ENCODE measurements around the gene NDE1. TPM values are rescaled to one million over a fixed set of nuclear protein-coding genes. Genes with fewer than 3 reads are reported as not detected.

Gene NDE1
- total RNA-seq, 2 donors from 2014 or later = 122 to 123 TPM

DNA sequence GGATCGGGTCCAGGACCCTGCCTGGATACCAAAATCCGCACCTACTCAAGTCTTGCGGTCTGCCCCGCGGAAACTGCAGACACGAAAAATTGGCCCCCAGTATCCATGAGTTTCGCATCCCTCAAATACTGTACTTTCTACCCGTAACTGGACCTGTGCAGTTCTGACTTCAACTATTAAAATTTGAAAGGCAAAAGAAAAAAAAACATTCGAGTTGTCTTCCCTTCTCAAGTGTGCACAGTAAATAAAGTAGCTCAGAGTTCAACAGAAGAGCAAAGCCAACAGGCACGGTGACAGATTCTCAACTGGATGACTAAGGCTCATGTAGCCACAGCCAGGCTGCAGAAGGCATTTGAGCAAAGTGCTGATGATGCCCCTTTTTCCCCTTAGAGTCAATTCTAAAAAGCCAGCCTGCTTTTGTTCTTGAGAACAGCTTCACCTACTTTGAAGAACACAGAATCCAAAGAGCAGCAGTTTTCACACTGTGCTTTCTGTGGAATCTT, 39.6 kb upstream of the NDE1 start:
- no peaks in the 10 kb centered on the region for H3K27me3 Mint-ChIP-seq
- H3K4me3 Mint-ChIP-seq = no peak overlapping the region
- H3K36me3 Mint-ChIP-seq (ENCODE audit: low read depth) = peaks cover 10% of the 10 kb centered on the region
- H3K4me1 Mint-ChIP-seq = peaks cover 18% of the 10 kb centered on the region
- DNase-seq (no peak), ATAC-seq (no peak)
- H3K9me3 ChIP-seq (ENCODE audit: control insufficient read depth, low read length, poor library complexity, severe bottlenecking) = no peaks in the 10 kb centered on the region
- H3K27ac Mint-ChIP-seq = no peak overlapping the region

DNA sequence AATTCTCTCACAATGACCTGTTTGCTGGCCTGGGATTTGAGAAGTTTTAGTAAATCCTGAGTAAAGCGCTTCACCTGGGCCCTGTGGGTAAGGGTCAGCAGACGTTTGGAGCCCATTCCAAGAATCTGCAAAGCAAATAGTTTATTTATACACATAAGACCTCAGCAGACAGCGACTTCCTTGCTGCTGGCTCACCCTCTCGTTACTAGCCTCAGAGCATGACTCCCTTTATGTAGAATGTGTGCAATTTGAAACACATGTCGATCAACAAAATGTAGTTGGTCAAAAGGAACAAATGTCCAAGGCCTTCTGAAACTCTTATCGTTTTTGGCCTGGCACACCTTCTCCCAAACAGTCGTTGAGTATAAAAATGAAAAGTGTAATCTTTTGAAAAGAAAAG, 38.4 kb upstream of the NDE1 start:
- Mint-ChIP-seq H3K27me3 (no peaks in the 10 kb centered on the region), H3K27ac (no peak overlapping the region), H3K4me1 (peaks cover 9% of the 10 kb centered on the region), H3K4me3 (peak overlapping the region; percentile 41), H3K36me3 (ENCODE audit: low read depth) (peaks cover 4% of the 10 kb centered on the region)
- no peaks in the 10 kb centered on the region for H3K9me3 ChIP-seq (ENCODE audit: control insufficient read depth, low read length, poor library complexity, severe bottlenecking)
- DNase-seq (no peak), ATAC-seq (no peak)

DNA sequence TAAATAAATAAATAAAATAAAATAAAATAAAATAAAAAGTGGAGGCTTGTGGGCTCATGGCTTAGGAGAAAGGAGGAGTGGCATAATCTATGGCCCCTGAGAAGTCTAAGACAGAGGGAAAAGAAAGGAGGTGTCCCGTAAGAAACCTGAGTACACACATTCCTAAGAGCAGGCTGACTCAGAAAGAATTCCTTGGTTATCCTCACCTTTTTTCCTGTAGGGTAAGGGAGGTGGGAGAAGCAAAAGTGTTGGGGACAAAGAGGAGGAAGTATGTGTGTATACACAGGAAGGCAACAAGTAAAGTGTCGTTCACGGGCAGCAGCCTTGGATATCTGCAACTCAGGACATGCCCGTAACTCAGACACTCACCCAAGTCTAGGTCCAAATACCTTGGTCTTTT, 36.4 kb upstream of the NDE1 start:
- Mint-ChIP-seq H3K27ac (no peak overlapping the region), H3K27me3 (no peaks in the 10 kb centered on the region), H3K4me1 (peaks cover 9% of the 10 kb centered on the region), H3K4me3 (no peak overlapping the region), H3K36me3 (ENCODE audit: low read depth) (peaks cover 15% of the 10 kb centered on the region)
- DNase-seq (no peak), ATAC-seq (no peak)
- no peaks in the 10 kb centered on the region for H3K9me3 ChIP-seq (ENCODE audit: control insufficient read depth, low read length, poor library complexity, severe bottlenecking)

DNA sequence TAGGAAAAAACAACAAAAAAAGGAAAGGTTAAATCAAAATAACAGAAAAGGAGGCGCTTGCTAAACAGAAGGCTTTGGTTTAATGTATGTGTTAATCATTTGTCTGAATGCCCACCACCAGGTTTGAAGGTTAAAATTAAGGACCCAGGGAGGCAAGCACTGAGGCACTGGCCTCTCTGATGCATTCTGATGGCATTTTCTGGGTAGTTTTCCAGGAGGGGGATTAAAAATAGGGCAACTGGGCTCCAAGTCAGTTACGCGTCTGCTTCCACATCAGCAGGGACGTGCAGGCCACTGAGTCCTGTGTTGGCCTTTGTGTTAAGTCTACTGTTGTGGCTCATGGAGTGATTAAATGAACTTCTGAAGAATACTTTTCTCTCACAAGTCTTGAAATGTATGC, 34.0 kb upstream of the NDE1 start:
- Mint-ChIP-seq H3K27me3 (no peaks in the 10 kb centered on the region), H3K4me3 (no peak overlapping the region), H3K36me3 (ENCODE audit: low read depth) (peaks cover 21% of the 10 kb centered on the region), H3K4me1 (peaks cover 8% of the 10 kb centered on the region), H3K27ac (no peak overlapping the region)
- no peak for DNase-seq
- no peak for ATAC-seq
- no peaks in the 10 kb centered on the region for H3K9me3 ChIP-seq (ENCODE audit: control insufficient read depth, low read length, poor library complexity, severe bottlenecking)

DNA sequence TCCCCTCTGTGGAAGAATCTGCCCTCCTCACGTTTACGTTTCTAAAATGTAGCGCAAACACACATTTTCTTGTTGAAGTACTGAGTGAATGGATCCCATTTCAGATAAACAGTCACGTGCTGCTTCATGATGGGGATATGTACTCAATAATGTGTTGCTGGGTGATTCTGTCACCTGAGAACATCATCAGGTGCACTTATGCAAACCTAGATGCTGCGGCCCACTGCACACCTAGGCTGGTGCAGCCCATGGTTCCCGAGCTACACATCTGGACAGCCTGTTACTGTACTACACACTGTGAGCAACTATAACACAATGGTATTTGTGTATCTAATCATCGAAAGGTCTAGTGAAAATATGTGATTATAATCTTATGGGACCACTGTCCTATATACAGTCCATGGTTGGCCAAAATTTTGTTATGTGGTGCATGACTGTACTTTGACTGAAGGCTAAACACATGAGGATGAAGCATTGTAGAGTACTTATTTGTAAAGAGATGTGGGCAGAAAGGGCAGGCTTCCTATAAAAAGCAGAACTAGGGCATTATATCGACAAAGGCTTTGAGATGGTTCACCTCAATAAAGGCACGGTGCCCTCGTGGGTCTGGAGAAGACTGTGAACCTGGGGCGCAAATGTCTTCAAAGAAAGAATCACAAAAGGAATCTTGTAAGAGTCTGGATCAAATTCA, 33.4 kb upstream of the NDE1 start:
- no peak for ATAC-seq
- H3K36me3 Mint-ChIP-seq (ENCODE audit: low read depth) = peaks cover 21% of the 10 kb centered on the region
- H3K27ac Mint-ChIP-seq = no peak overlapping the region

DNA sequence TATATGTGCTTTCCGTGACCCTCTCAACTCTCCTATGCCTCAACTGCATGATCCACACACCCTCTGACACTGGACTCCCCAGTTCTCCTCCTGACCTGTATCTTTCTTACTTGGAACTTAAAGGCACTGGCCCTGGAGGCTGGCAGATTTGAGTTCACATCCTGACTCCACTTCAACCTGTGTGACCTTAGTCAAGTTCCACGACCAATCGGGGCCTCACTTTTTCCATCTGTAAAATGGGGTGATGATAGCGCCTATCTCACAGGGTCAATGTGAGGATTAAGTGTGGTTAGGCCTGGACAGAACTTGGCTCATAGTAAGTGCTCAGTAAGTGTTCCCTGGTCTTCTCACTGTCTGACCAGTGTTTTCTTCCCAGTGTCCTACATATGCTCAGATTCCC, 32.1 kb upstream of the NDE1 start:
- Mint-ChIP-seq H3K27me3 (no peaks in the 10 kb centered on the region), H3K36me3 (ENCODE audit: low read depth) (peaks cover 25% of the 10 kb centered on the region), H3K27ac (peak overlapping the region; percentile 37), H3K4me3 (no peak overlapping the region), H3K4me1 (peaks cover 8% of the 10 kb centered on the region)
- H3K9me3 ChIP-seq (ENCODE audit: control insufficient read depth, low read length, poor library complexity, severe bottlenecking) = no peaks in the 10 kb centered on the region
- DNase-seq (no peak), ATAC-seq (no peak)

More for the DNA sequence above, 33.4 kb upstream of the NDE1 start:
- no peaks in the 10 kb centered on the region for H3K27me3 Mint-ChIP-seq
- H3K9me3 ChIP-seq (ENCODE audit: control insufficient read depth, low read length, poor library complexity, severe bottlenecking) = no peaks in the 10 kb centered on the region
- peaks cover 8% of the 10 kb centered on the region for H3K4me1 Mint-ChIP-seq
- no peak for DNase-seq
- H3K4me3 Mint-ChIP-seq = no peak overlapping the region

DNA sequence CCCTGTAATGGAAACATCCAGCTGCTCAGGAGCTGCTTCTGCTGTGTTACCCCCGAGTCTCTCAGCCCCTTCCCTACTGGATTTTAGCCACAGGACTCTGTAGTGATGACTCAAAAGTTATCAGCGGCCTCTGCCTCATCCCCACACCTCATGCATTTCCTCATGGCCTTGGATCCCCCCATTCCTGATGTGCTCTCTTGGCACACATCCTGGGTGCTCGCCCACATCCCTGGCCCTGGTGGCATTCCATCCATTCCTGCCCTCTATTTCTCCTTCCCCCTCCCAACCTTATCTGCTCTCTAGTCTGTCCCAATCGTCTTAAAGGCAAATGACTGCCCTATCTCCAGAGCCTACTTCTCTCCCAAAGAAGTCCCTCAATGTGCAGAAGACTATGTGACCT, 31.7 kb upstream of the NDE1 start:
- peak overlapping the region; percentile 73 for H3K27ac Mint-ChIP-seq
- no peaks in the 10 kb centered on the region for H3K9me3 ChIP-seq (ENCODE audit: control insufficient read depth, low read length, poor library complexity, severe bottlenecking)
- H3K36me3 Mint-ChIP-seq (ENCODE audit: low read depth) = peaks cover 25% of the 10 kb centered on the region
- H3K4me3 Mint-ChIP-seq = peak overlapping the region; percentile 47
- no peak for DNase-seq
- ATAC-seq = no peak
- no peaks in the 10 kb centered on the region for H3K27me3 Mint-ChIP-seq
- H3K4me1 Mint-ChIP-seq = peaks cover 8% of the 10 kb centered on the region

DNA sequence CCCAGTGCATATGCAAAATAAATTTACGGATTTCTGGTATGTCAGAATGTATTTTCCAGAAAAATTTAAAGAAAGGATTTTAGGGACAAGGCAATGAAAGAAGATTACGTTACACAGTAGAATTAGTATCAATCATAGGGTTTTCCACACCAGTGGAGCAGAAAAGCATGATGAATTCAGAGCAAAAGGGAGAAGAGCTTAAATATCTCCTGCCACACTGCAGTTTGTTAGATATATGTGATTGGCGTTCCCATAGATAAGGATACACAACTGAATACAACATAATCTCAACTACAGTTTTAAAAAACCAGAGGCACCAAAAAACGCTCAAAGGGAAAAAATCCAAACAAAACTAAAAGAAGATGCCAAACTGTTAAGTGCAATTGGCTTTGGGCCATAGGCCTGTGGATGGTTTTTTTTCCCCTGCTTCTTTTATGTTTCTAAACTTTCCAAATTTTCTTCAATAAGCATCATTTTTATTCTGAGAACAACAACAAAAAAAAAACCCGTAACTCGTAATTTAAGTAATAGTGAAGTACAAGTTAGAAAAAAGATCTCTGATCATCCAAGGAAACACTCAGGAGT, 29.3 kb upstream of the NDE1 start:
- H3K4me3 Mint-ChIP-seq = no peak overlapping the region
- peaks cover 28% of the 10 kb centered on the region for H3K36me3 Mint-ChIP-seq (ENCODE audit: low read depth)
- DNase-seq = no peak
- H3K9me3 ChIP-seq (ENCODE audit: control insufficient read depth, low read length, poor library complexity, severe bottlenecking) = no peaks in the 10 kb centered on the region
- peak overlapping the region; percentile 73 for H3K27ac Mint-ChIP-seq
- H3K27me3 Mint-ChIP-seq = no peaks in the 10 kb centered on the region
- no peak for ATAC-seq
- H3K4me1 Mint-ChIP-seq = peaks cover 8% of the 10 kb centered on the region

DNA sequence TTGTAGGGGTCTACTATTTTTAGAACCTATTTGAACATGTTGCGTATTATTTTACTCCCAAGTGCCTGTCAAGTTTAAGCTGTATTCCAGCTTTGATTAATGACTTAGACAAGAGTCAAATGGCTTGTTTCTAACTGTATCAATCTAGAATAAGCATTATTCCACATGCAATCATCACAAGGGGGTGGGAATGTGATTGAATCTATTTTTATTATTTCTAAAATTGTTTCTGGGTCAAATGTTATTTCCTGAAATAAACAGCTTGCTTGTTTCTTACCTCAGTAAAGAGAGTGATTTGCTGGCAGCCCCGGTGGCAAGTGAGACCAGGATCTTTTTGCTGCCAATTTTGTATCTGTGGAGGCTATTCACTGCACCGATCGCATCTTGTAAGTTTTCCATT, 28.6 kb upstream of the NDE1 start:
- no peak for DNase-seq
- no peak overlapping the region for H3K27ac Mint-ChIP-seq

DNA sequence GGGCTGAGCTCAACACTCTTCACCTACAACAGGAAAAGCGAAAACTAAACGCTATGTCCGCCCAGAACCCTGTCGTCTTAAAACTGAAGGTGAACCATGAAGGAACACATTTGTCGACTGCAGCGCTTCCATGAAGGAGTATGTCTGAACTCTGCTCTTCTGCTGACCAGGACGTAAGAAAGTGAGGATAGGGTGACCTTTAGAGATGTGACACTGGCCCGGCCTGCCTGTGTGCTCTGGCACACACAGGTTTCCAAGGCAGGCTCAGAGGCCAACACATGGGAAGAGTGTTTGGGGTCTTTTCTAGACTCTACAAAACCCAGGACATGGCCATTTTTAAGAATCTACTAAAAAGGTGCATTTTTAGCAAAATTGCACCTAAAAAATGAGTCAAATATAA, 28.2 kb upstream of the NDE1 start:
- DNase-seq (no peak), ATAC-seq (no peak)
- no peaks in the 10 kb centered on the region for H3K9me3 ChIP-seq (ENCODE audit: control insufficient read depth, low read length, poor library complexity, severe bottlenecking)
- H3K4me1 Mint-ChIP-seq = peaks cover 10% of the 10 kb centered on the region
- H3K4me3 Mint-ChIP-seq = no peak overlapping the region
- H3K27ac Mint-ChIP-seq = no peak overlapping the region
- peaks cover 24% of the 10 kb centered on the region for H3K36me3 Mint-ChIP-seq (ENCODE audit: low read depth)
- no peaks in the 10 kb centered on the region for H3K27me3 Mint-ChIP-seq

More for the DNA sequence above, 28.6 kb upstream of the NDE1 start:
- H3K36me3 Mint-ChIP-seq (ENCODE audit: low read depth) = peaks cover 26% of the 10 kb centered on the region
- no peaks in the 10 kb centered on the region for H3K27me3 Mint-ChIP-seq
- no peaks in the 10 kb centered on the region for H3K9me3 ChIP-seq (ENCODE audit: control insufficient read depth, low read length, poor library complexity, severe bottlenecking)
- no peak for ATAC-seq
- no peak overlapping the region for H3K4me3 Mint-ChIP-seq
- H3K4me1 Mint-ChIP-seq = peaks cover 8% of the 10 kb centered on the region

DNA sequence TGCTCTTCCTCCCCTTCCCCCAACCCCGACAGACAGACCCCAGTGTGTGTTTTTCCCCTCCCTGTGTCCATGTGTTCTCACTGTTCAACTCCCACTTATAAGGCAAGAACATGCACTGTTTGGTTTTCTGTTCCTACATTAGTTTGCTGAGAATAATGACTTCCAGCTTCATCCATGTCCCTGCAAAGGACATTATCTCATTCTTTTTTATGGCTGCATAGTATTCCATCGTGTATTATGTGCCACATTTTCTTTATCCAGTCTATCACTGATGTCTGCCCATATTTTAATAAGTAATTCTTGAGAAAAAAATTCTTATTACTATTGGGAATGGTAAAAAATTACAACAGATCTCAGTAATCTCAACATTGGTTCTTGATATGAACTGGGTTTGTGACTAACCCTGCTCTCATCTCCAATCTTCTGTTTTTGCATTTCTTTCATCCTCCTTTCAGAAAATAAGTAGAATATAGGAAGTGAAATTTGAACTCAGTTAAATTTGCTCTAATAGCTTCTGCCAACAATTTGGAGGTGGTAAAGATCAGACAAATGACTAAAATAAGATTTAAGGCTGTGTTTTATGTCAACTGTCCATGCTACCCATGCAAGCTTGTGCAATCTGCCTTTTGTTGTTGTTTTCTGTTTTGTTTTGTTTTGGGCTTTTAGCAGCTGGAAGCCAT, 18.2 kb upstream of the NDE1 start:
- DNase-seq = no peak
- ATAC-seq = no peak
- peaks cover 14% of the 10 kb centered on the region for H3K4me1 Mint-ChIP-seq
- peak overlapping the region; percentile 72 for H3K27ac Mint-ChIP-seq
- peaks cover 12% of the 10 kb centered on the region for H3K36me3 Mint-ChIP-seq (ENCODE audit: low read depth)
- no peak overlapping the region for H3K4me3 Mint-ChIP-seq
- no peaks in the 10 kb centered on the region for H3K27me3 Mint-ChIP-seq
- H3K9me3 ChIP-seq (ENCODE audit: control insufficient read depth, low read length, poor library complexity, severe bottlenecking) = no peaks in the 10 kb centered on the region

DNA sequence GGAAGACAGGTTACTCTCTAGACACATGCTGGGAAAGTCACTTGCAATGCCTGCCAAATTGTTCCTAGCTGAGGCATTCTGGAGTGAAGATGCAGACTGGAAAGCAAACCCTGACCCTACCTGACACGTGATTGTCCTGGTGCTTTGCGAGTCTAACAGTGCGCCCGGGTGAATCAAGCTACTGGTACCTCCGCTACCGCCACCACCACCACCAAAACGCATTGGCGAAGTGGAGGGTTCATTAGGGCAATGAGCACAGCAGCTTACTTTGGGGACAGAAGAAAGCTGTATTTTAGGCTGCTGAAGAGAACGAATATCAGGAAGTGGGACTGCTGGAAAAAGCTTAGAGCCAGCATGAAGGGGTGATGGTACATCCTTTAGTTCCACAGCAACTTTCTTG, 14.1 kb upstream of the NDE1 start:
- ATAC-seq = no peak
- no peak for DNase-seq
- Mint-ChIP-seq H3K27me3 (no peaks in the 10 kb centered on the region), H3K4me3 (peak overlapping the region; percentile 81), H3K4me1 (peaks cover 41% of the 10 kb centered on the region), H3K36me3 (ENCODE audit: low read depth) (peaks cover 12% of the 10 kb centered on the region), H3K27ac (peak overlapping the region; percentile 98)
- H3K9me3 ChIP-seq (ENCODE audit: control insufficient read depth, low read length, poor library complexity, severe bottlenecking) = no peaks in the 10 kb centered on the region

DNA sequence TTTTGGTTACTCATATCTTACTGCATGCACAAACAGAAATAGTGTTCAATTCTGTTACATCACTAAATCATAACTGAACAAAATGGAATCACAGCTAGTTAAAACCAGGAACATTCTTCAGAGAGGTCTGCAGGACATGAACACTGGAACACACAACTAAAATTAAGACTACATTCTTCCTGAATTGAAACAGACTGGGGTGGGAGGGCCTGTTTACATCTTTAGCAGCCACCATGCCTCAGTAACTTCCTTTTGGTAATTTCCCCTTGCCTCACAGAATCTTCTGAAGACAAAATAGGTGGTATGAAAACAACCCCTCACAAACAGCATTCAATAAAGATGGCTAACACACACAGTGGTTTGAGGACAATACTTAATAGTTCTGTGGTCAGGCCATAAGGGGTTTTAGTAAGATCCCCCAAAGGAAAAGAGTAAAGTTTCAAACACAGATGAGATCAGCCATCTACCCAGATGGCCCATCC, 13.6 kb upstream of the NDE1 start:
- peaks cover 45% of the 10 kb centered on the region for H3K4me1 Mint-ChIP-seq
- peaks cover 12% of the 10 kb centered on the region for H3K36me3 Mint-ChIP-seq (ENCODE audit: low read depth)
- peak overlapping the region; percentile 98 for H3K27ac Mint-ChIP-seq
- H3K4me3 Mint-ChIP-seq = peak overlapping the region; percentile 81
- no peaks in the 10 kb centered on the region for H3K9me3 ChIP-seq (ENCODE audit: control insufficient read depth, low read length, poor library complexity, severe bottlenecking)
- H3K27me3 Mint-ChIP-seq = no peaks in the 10 kb centered on the region
- peak; percentile 90 for ATAC-seq
- DNase-seq = no peak

All from T-helper 17 cell (primary cell).